Stimulated activated naive CD4-positive, alpha-beta T cell (primary cell): ENCODE measurements around the gene PNMA8A.
"Not testable (repeated sequence)": the region's sequence is repeated elsewhere in the genome, so short reads cannot be mapped to it uniquely, and the experiment has no call there.

Experiments used
- DNase-seq, 6 experiments: peaks; one replicate each; lab custom pipeline; 2025; lab: John Stamatoyannopoulos, UW

Gene PNMA8A

DNA sequence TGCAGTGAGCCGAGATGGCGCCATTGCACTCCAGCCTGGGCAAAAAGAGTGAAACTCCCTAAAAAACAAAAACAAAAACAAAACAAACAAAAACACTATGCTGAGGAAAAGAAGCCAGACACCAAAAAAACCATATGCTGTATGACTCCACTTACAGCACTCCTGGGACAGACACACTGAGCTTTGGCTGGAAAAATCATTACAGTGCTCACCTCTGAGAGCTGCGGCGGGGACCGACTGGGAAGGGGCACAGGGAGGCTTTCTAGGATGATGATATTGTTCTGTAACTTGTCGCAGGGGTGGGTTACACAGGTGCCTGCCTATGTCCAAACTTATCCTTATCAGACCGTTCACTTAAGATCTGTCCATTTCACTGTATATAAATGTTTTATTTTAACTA, 7.8 kb downstream of the PNMA8A start:
- no peak for DNase-seq

DNA sequence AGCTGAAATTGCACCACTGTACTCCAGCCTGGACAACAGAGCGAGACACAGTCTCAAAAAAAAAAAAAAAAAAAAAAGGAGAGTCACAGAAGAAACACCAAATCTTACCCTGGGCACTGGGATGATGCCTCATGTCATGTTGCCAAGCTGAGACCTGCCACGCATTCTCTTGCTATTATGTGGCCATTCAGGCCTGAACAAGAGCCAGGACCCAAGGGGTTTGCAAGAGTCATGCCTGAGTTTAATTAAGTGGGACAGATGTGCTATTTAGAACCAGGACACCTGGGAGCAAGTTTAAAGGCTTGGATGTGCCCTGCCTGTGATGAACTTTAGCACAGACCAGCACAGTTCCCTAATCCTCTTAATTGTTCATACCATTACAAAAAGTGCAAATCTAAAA, 9.8 kb downstream of the PNMA8A start:
- DNase-seq, result no peak

DNA sequence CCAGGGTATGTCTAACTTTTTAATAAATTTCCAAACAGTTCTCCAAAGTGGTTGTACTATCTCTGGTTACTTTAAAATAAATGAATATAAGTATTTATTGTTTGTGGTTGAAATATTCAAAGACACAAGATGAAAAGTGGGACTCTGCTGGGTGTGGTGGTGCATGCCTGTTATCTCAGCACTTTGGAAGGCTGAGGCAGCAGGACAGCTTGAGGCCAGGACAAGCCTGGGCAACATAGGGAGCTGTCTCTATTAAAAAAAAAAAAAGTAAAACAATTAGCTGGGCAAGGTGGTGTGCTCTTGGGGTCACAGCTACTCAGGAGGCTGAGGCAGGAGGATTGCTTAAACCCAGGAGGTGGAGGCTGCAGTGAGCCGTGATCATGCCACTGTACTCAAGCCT, 10.4 kb downstream of the PNMA8A start:
- no peak for DNase-seq

DNA sequence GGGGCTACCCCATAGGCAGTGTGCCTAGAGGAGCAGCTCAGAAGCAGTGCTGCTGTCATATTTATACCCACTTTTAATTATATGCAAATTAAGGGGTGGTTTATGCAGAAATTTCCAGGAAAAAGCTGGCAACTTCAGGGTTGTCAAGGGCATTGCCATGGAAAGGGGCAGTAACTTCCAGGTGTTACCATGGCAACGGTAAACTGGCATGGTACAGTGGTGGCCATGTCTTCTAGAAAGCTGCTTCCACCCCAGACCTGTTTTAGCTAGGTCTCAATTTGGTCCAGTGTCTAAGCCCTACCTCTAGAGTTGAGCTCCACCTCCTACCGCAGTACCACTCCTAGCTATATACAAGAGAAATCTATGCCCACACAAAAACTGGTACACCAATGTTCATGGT, 11.3 kb downstream of the PNMA8A start:
- no peak for DNase-seq

DNA sequence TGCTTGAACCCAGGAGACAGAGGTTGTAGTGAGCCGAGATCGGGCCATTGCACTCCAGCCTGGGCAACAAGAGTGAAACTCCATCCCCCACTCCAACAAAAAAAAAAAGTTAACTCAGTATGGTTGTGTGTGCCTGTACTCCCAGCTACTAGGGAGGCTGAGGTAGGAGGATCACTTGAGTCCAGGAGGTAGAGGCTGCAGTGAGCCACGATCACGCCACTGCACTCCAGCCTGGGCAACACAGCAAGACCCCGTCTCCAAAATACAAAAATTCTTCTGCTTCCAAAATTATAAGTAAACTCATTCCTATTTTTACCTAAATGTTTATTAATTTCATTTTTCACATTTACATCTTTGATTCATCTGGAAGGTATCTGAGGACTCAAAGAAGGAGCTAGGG, 14.4 kb downstream of the PNMA8A start:
- no peak for DNase-seq

DNA sequence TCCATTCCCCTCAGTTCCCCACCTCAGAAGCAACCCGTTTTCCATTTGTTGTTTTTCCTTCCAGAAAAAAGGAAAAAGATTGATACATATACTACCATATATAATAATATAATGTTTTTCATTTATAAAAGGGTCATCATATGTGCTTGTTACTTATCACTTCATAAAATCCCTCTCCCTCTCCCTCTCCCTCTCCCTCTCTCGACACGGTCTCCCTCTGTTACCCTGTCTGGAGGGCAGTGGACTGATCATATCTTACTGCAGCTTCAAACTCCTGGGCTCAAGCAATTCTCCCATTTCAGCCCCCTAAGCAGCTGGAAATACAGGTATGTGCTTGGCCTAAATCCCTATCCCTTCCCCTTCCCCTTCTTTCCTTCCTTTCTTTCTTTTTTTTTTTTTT, 17.1 kb downstream of the PNMA8A start:
- no peak for DNase-seq

DNA sequence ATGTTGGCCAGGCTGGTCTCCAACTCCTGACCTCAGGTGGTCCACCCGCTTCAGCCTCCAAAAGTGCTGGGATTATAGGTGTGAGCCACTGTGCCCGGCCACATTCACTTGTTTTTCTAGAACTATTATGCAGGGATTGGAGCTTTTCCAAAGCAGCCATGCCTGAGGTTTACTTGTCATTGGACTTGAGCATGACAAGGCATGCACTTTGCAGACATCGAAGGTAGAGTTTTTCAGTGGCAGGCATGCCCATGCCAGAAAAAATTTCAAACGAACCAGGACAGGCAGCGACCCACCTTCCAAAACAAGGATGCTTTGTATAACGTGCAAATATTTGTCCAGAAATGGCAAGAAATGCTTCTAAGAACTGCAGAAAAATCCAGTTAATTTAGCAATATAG, 17.7 kb downstream of the PNMA8A start:
- no peak for DNase-seq

DNA sequence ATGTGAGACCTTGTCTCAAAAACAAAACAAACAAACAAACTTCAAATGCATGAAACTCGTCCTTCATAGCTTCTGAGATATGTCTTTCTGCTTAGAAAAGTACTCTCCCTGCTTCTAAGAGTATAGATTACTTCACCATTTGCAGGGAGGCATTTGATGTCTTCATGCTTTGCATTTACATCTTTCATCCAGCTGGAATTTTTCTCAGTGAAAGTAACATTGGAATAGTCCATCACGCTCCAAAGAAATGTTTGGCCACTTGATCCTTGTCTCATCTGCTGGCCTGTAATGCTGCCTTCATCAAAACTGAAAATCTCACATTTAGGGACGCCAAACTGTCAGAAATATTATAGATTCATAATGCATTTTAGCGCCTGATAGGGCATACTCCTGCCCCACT, 19.2 kb downstream of the PNMA8A start:
- no peak for DNase-seq

DNA sequence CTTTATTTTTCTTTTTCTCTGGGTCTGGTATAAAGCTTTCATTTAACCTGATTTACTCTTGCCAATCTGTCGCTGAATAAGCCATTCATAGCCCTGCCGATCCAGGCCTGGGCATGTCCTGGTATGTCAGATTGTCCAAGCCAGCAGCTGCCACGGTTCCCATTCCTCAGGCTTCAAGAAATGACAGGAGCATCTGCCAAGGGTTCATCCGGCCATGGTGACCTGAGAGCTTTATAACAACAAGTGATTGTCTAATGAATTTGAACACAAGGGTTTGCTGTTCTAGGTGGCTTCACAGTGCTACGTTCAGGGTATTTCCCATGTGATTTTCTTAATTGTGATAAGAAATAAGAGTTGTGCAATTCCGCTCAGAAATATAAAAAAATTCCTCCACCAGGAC, 20.0 kb downstream of the PNMA8A start:
- DNase-seq, result no peak

DNA sequence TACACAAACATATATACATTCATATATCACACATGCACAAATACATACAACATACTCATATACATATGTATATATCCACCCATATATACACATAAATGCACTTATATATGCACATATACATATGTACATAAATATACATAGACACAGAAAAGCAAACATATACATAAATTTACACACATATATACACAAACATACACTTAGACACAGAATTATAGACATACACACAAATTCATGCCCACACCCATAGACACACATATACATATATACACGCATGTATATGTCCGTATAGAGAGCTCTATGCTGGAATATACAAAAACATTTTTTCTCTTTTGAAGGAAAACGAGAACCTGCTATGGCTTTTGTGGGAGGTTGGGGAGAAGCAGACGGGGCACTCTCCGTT, 20.6 kb downstream of the PNMA8A start:
- no peak for DNase-seq

DNA sequence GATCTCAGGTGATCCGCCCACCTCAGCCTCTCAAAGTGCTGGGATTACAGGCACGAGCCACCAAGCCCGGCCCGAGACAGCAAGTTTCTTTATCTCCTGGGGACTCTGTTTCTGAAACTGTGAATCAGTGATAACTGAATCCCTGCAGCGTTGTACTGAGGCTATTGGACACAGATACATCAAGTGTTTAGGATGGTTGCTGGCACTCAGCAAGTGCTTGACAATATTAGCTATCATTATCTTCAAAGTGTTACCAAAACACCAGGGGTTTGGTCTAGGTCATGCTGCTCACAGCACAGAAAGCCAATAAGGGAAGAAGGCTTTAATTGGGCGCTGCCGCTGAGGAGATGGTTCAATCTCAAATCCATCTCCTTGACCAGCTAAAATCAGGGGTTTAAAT, 22.1 kb downstream of the PNMA8A start:
- no peak for DNase-seq

DNA sequence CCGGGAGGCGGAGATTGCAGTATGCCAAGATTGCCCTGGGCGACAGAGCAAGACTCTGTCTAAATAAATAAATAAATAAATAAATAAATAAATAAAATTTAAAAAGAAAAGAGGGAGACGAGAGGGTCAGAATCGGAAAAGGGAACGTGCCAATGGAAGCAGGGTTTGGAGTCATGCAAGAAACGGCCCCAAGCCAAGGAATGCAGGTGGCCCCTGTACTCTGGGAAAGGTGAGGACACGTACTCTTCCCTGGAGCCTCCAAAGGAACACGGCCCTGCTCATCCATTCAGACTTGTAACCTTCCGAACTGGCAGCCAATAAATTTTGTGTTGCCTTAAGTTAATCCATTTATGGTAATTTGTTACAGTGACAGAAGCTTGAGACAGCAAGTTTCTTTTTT, 22.8 kb downstream of the PNMA8A start:
- DNase-seq, result no peak

DNA sequence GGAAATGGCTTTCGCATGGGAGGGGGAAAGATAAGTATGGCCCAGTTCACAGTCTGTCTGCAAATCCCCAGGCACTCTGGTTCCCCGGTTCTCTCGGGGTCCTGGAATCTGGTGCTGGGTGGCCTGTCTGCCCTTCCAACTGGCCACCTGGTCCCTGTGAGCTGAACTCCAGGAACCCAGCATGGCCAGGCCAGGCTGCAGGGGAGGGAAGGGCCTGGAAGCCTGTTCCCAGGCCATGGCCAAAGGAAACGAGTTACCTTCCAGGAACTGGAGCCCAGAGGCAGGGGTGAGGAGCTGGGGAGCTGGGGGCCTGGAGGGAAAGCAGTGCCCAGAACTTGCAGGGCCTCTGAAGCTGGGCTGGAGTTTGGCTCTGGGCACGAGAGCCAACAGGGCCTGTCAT, 23.5 kb downstream of the PNMA8A start:
- no peak for DNase-seq

DNA sequence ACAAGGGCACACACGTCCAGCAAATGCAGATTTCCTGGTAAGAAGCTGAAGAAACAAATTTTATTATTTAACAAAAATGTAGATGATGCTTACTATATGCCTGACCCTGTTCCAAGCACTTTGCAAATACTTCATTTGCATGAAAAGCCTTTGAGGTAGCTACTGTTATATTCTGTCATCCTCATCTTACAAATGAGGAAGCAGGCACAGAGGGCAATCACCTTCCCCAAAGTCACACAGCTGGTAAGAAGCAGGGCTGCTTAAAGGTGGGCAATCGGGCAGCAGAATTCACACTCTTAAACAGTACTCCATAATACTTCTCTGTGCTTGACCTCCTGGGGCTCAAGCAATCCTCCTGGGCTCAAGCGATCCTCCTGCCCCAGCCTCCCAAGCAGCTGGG, 24.4 kb downstream of the PNMA8A start:
- DNase-seq, result no peak

DNA sequence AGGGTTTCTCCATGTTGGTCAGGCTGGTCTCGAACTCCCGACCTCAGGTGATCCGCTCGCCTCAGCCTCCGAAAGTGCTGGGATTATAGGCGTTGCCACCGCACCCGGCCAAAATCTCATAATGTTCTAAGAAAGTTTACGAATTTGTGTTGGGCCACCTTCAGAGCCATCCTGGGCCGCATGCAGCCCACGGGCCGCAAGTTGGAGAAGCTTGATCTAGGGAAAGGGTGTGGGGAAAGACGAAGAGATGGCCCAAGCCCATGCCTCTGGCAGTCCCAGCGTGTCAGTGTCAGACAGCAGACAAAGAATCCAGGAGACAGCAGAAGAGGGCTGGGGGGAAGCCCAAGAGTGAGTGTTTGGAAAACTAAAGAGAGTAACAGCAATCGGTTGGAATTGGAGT, 25.3 kb downstream of the PNMA8A start:
- DNase-seq, result no peak

DNA sequence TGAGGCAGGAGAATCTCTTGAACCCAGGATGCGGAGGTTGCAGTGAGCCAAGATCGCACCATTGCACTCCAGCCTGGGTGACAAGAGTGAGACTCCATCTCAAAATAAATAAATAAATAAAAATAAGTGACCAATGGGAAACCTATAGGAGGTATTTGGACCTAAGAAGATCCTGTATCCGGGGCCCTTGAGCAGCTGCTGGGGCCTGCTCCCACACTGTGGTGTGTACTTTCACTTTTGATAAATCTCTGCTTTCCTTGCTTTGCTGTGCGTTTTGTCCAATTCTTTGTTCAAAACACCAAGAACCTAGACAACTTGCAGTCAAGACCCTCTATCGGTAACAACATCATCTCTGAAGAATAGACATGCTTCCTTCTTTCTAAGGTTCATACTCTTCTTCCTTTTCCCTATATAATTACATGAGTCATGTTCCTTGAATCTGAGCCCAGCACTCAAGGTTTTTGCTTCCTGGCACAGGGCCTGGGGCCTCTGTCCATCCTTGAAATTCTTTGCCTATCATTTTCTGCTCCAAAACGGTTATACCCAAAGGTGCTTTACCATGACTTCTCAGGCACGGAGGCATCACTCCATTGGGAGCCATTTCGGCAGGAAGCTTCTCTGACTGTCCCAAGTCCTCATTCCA, 28.4 kb downstream of the PNMA8A start:
- no peak for DNase-seq

DNA sequence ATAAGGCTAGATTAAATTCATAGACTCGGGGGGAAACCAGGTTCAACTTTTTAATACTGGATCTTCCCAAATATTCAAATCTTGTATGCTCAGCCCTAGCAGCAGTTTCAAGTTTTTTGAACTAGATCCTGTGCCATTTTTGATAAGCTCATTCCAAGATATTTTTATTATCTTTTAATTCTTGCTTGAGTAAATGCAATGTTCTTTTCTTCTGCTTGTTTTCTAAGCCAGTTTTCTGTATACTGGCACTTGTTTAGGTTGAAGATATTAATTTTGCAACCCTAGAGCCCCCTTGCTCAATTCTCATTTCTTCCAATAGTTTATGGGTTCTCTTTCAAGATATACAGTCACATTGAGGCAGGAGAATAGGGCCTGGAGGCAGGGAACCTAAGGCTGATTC, 29.5 kb downstream of the PNMA8A start:
- no peak for DNase-seq

DNA sequence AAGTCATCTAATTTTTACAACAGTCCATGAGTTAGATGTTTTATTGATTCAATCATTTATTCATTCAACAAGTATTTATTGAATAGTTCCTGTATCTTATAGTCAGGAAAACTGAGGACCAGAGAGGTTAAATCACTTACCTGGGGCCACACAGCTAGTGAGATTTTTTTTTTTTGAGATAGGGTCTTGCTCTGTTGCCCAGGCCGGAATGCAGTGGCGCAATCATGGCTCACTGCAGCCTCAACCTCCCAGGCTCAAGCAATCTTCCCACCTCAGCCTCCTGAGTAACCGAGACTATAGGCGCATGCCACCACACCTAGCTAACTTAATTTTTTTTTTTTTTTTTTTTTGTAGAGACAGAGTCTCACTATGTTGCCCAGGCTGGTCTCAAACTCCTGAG, 35.7 kb downstream of the PNMA8A start:
- DNase-seq, result not testable (repeated sequence)

DNA sequence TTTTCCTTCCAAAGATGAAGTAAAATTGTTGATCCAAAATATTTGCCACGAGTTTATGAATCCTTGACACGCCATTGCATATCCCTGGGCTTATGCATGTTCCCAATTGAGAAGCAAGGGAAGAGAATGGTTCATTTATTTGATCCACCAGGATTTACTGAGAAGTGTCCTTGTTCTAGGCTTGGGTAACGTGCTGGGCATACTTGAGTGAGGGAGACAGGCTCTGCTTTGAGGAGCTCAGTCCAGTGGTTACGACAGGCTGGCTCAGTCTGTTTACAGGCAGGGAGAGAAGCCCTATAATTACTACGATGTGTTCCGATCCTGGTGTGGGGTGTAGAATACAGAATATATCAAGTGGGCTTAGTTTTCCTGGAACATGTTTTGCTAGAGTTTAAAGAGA, 36.4 kb downstream of the PNMA8A start:
- DNase-seq, result no peak

DNA sequence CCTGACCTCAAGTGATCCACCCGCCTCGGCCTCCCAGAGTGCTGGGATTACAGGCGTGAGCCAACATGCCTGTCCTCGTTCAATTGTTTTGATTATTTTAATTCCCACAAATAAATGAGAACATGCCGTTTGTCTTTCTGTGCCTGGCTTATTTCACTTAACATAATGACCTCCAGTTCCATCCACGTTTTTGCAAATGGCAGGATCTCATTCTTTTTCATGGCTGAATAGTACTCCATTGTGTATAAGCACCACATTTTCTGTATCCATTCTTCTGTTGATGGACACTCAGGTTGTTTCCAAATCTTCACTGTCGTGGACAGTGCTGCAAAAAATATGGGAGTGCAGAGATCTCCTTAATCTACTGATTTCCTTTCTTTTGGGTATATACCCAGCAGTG, 37.9 kb downstream of the PNMA8A start:
- DNase-seq, result not testable (repeated sequence)

DNA sequence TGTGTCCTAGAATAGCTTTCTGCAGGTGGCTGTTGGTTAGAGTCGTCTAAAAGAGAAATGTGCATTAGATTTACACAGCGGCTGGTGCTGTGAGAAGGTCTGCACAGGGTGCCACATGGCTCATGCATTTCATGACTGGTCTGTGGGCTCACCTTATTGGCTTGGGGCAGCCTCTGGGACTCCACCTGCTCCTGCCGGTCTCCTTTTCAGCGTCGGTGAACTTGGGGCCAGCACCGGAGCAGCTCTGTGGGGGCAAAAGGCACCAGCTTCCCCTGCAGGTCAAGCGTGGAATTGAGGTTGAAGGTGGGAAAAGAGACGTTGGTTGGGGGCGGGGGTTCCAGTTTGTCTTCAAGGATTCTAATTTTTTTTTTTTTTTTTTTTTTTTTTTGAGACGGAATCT, 39.5 kb downstream of the PNMA8A start:
- no peak for DNase-seq

DNA sequence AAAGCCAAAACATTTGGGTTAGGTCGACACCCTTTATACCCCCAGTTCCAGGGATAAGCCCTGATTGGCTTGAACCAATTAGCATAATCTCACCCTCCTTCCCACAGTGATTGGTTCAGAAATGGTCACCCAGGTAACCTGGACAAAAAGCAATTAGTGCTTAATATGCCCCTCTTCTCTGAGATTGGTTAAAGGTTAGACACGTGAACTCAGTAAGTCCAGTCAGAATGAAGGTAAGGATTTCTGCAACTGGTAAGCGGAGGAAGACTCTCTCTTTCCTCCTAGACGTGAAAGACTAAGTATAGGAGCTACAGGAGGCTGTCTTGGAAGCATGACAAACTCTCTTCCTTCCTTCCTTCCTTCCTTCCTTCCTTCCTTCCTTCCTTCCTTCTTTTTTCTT, 41.4 kb downstream of the PNMA8A start:
- no peak for DNase-seq

DNA sequence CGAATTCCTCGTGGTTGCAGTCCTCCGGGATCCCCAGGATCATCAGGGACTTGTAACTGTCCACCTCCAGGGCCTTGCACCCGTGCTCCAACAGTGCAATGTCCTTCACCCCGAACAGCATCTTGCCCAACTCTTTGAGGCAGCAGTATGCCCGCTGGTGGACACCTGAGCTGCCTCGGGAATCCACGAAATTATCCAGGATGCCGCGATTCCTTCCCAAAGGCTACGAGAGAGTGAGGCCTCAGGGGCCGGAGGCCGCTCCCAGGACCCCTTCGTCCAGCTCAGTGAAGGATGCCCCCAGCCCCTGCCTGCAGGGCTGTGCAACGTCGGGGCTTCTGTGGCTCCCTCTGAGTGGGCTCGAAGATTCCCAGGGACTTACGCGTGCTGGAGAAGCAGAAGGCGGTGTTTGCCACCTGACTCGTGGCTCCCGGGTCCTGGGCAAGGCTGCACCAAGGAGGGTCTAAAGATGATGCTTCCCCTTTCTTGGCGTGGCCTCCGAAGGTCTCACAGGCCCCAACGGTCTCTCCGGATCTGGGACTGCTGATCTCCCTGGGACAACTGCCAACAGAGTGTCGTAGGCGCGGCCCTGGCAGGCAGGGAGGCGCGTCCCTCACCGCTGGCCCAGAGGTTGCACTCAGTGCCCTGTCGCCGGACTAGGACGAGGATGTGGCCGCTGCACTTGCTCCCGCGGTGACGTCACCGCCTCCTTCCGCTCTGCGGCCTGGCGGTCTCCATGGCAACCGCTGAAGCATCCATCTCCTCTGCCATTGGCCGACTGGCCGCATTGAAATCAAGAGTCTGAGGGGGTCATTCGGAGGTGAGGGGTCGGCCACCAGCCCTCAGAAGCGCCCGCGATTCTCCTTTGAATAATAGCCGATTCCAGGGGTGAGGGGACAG, 42.9 kb downstream of the PNMA8A start, which contains the start of gene PNMA8C:
TSS of gene PNMA8C (minus strand) at position 698 of the 897 bp plus-strand sequence. CDS start at position 121, 577 bp downstream.
- DNase-seq, result peak in 2 of 6 experiments; percentile 14 to 23
